ENCODE measurements around the gene EXOSC1. TPM values are rescaled to one million over a fixed set of nuclear protein-coding genes. Genes with fewer than 3 reads are reported as not detected.

The EXOSC1 gene
- polyA plus RNA-seq, 1 of the 3 experiments (the other 2 are of a cell fraction), result 49.0 TPM

GRCh38 chr10:97435211-97435610 lies 10.6 kb downstream of the EXOSC1 start:
- H3K4me1 ChIP-seq (ENCODE audit: control insufficient read depth in 1 of 2, insufficient read depth in 2 of 2, low read depth in 1 of 2, low read length in 1 of 2), result no peaks in the 10 kb centered on the region
- no peak overlapping the region for H2AFZ ChIP-seq (ENCODE audit: low read depth)
- over 99% methylated on average over 6 of the region's 6 CpGs for WGBS (ENCODE audit: low lambda C conversion rate)
- H3K36me3 ChIP-seq (replicated peaks in 1 of 2; ENCODE audit: control insufficient read depth in 1 of 2, insufficient read depth in 2 of 2, low read length in 1 of 2), result peaks cover 45 to 57% of the 10 kb centered on the region in 2 experiments
- no peak overlapping the region for H3K4me3 ChIP-seq (ENCODE audit: low read depth in 2 of 2, low read length in 1 of 2)
- no peak for DNase-seq
- no peak overlapping the region for H3K4me2 ChIP-seq
- no peak overlapping the region for H3K9ac ChIP-seq
- H3K27ac ChIP-seq (ENCODE audit: low read depth in 2 of 2, low read length in 1 of 2), result no peak overlapping the region
- peaks cover 40% of the 10 kb centered on the region for H3F3A ChIP-seq (replicated peaks; ENCODE audit: insufficient read depth)
- H3K27me3 ChIP-seq (ENCODE audit: insufficient read depth), result no peaks in the 10 kb centered on the region
- TF ChIP-seq JUND (IDR thresholded peaks at IDR 0.05) (no peak), RAD21 (IDR thresholded peaks at IDR 0.05; ENCODE audit: low read length) (no peak), MXI1 (IDR thresholded peaks at IDR 0.05; ENCODE audit: low read depth, low read length) (no peak), PBX3 (IDR thresholded peaks at IDR 0.05) (no peak), MEF2A (IDR thresholded peaks at IDR 0.05; ENCODE audit: borderline replicate concordance, low read depth) (no peak), TEAD4 (IDR thresholded peaks at IDR 0.05; ENCODE audit: borderline replicate concordance, insufficient read depth) (no peak), ZBTB33 (IDR thresholded peaks at IDR 0.05; ENCODE audit: borderline replicate concordance, low read depth) (no peak), RCOR1 (IDR thresholded peaks at IDR 0.05; ENCODE audit: low read length) (no peak), TCF12 (IDR thresholded peaks at IDR 0.05) (no peak), EP300 (IDR thresholded peaks at IDR 0.05; ENCODE audit: borderline replicate concordance in 1 of 2, low read depth in 1 of 2, low read length in 1 of 2) (no peak), TAF1 (IDR thresholded peaks at IDR 0.05; ENCODE audit: borderline replicate concordance, low read depth, low read length) (no peak), NRF1 (IDR thresholded peaks at IDR 0.05; ENCODE audit: low read depth, low read length) (no peak), GATA2 (CRISPR knock-in tag; IDR thresholded peaks at IDR 0.05) (no peak), RFX5 (IDR thresholded peaks at IDR 0.05; ENCODE audit: low read length) (no peak)
- peaks cover 14% of the 10 kb centered on the region for H3K79me2 ChIP-seq (ENCODE audit: insufficient read depth)
- no peaks in the 10 kb centered on the region for H3K9me2 ChIP-seq
- H4K20me1 ChIP-seq (ENCODE audit: insufficient read depth), result no peaks in the 10 kb centered on the region
- H3K9me3 ChIP-seq, result no peaks in the 10 kb centered on the region
- POLR2A ChIA-PET, result interaction anchor here (0.7 kb wide), 1 partner anchor 20 kb away, joined by 3 read pairs; no protein-coding TSS in a partner anchor
- CTCF ChIA-PET, result no interaction called here

- Histone ChIP-seq H3K27ac (ENCODE audit: low read depth in 2 of 2, low read length in 1 of 2) (no peak overlapping the region), H3K9ac (no peak overlapping the region), H3K4me1 (ENCODE audit: control insufficient read depth in 1 of 2, insufficient read depth in 2 of 2, low read depth in 1 of 2, low read length in 1 of 2) (0 out of 4 replicates have a peak, but pooled peaks cover 0 to 3% of the 10 kb centered on the region in 2 experiments), H3K9me3 (no peaks in the 10 kb centered on the region), H3K36me3 (replicated peaks in 1 of 2; ENCODE audit: control insufficient read depth in 1 of 2, insufficient read depth in 2 of 2, low read length in 1 of 2) (peaks cover 50 to 63% of the 10 kb centered on the region in 2 experiments), H4K20me1 (ENCODE audit: insufficient read depth) (peaks cover 3% of the 10 kb centered on the region; the same call in 1 of the 2 replicates), H3K4me3 (ENCODE audit: low read depth in 2 of 2, low read length in 1 of 2) (no peak overlapping the region), H3F3A (replicated peaks; ENCODE audit: insufficient read depth) (peaks cover 44% of the 10 kb centered on the region), H2AFZ (ENCODE audit: low read depth) (no peak overlapping the region), H3K9me2 (no peaks in the 10 kb centered on the region), H3K79me2 (ENCODE audit: insufficient read depth) (peaks cover 20% of the 10 kb centered on the region), H3K27me3 (ENCODE audit: insufficient read depth) (no peaks in the 10 kb centered on the region), H3K4me2 (no peak overlapping the region)
- POLR2A ChIA-PET, result interaction anchor here (0.9 kb wide), 1 partner anchor 10 kb away, joined by 3 read pairs; no protein-coding TSS in a partner anchor
- TF ChIP-seq FOSL2 (IDR thresholded peaks at IDR 0.05; ENCODE audit: borderline replicate concordance, low read depth), result no peak
- TF ChIP-seq TAF1 (IDR thresholded peaks at IDR 0.05; ENCODE audit: borderline replicate concordance, low read depth, low read length), result no peak
- no peak for TF ChIP-seq CTCF (IDR thresholded peaks at IDR 0.05)
- TF ChIP-seq NRF1 (IDR thresholded peaks at IDR 0.05; ENCODE audit: low read depth, low read length), result no peak
- no peak for TF ChIP-seq ZBTB33 (IDR thresholded peaks at IDR 0.05; ENCODE audit: borderline replicate concordance, low read depth)
- no peak for TF ChIP-seq MAX (IDR thresholded peaks at IDR 0.05; ENCODE audit: low read depth)
- TF ChIP-seq MEF2A (IDR thresholded peaks at IDR 0.05; ENCODE audit: borderline replicate concordance, low read depth), result no peak
- no peak for TF ChIP-seq JUND (IDR thresholded peaks at IDR 0.05)
- no peak for TF ChIP-seq RAD21 (IDR thresholded peaks at IDR 0.05; ENCODE audit: low read length)
- WGBS (ENCODE audit: low lambda C conversion rate), result 100% methylated on average over 1 of the region's 1 CpG
- DNase-seq, result no peak
- CTCF ChIA-PET, result interaction anchor here (0.7 to 1.6 kb wide), 3 partner anchors 26 to 138 kb away, joined by 3 to 5 read pairs (median 3); partner anchors contain the start of gene ANKRD2
Measured at GRCh38 chr10:97434557-97434956, 11.2 kb downstream of the EXOSC1 start.
